Transverse colon (tissue), 3 donors: ENCODE data around the gene C22orf42.

Experiments used
- POLR2A ChIP-seq: fragments of 450-650 bp; IDR thresholded peaks from one replicate; pipeline ENCODE4 v1.6.1; 2016; ENCODE audit warnings: antibody characterized with exemption, mild to moderate bottlenecking, moderate library complexity
- POLR2AphosphoS5 ChIP-seq, 3 donors: sonication (generic); formaldehyde crosslinking; IDR thresholded peaks; one replicate each; pipeline ENCODE4 v1.6.1; 2016; ENCODE audit warnings: antibody characterized with exemption in 3 of 3

GRCh38 chr22:32132126-32132525, 27.0 kb downstream of the C22orf42 start:
- TF ChIP-seq POLR2AphosphoS5 (IDR thresholded peaks at IDR 0.05) (no peak), POLR2A (no peak)
